ENCODE data around the gene CRACR2B. TPM values are rescaled to one million over a fixed set of nuclear protein-coding genes. Genes with fewer than 3 reads are reported as not detected.

CRACR2B gene
- total and polyA plus RNA-seq, 3 donors from 2014 or later = 4.9 to 7.4 (median 6.5) TPM

- WGBS, 2 donors = 86 to 88% methylated on average over 34 to 36 of the region's 37 CpGs
- H3K27ac ChIP-seq = no peak overlapping the region
- no peaks in the 10 kb centered on the region for H3K36me3 ChIP-seq (ENCODE audit: low read depth, missing control alignments)
- peaks cover 10% of the 10 kb centered on the region for H3K4me1 ChIP-seq
- no peak overlapping the region for H3K4me3 ChIP-seq
- TF ChIP-seq POLR2A (IDR thresholded peaks at IDR 0.05) = no peak
- no peak for TF ChIP-seq CTCF (IDR thresholded peaks at IDR 0.05)
- no peak for DNase-seq
- no peaks in the 10 kb centered on the region for H3K27me3 ChIP-seq
- H3K9me3 ChIP-seq = no peaks in the 10 kb centered on the region
- intact Hi-C loops (cut with DNase I; ENCODE audit: low total_unique reads) = no loop called here
Measured at GRCh38 chr11:858762-859339, 31.1 kb downstream of the CRACR2B start.

- peak; percentile 84 for DNase-seq
- TF ChIP-seq CTCF (IDR thresholded peaks at IDR 0.05) (no peak), POLR2A (IDR thresholded peaks at IDR 0.05) (no peak)
- peak overlapping the region in 1 of 2 donors; percentile 43 for H3K27ac ChIP-seq
- H3K9me3 ChIP-seq = no peaks in the 10 kb centered on the region
- no peaks in the 10 kb centered on the region for H3K27me3 ChIP-seq
- WGBS, 2 donors = 40 to 45% methylated on average over 8 to 23 of the region's 31 CpGs
- peaks cover 10% of the 10 kb centered on the region for H3K4me1 ChIP-seq
- no peaks in the 10 kb centered on the region for H3K36me3 ChIP-seq (ENCODE audit: low read depth, missing control alignments)
- no peak overlapping the region for H3K4me3 ChIP-seq
- intact Hi-C loops (cut with DNase I; ENCODE audit: low total_unique reads) = no loop called here
Measured at GRCh38 chr11:859394-860131, 31.8 kb downstream of the CRACR2B start.

GRCh38 chr11:860234-861104 is 32.8 kb downstream of the CRACR2B start:
- DNase-seq = no peak
- peak overlapping the region in 1 of 2 donors; percentile 43 for H3K27ac ChIP-seq
- H3K36me3 ChIP-seq (ENCODE audit: low read depth, missing control alignments) = no peaks in the 10 kb centered on the region
- no peak overlapping the region for H3K4me3 ChIP-seq
- H3K9me3 ChIP-seq = no peaks in the 10 kb centered on the region
- WGBS, 2 donors = 88 to 89% methylated on average over 13 to 20 of the region's 21 CpGs
- H3K4me1 ChIP-seq = peaks cover 10% of the 10 kb centered on the region
- intact Hi-C loops (cut with DNase I; ENCODE audit: low total_unique reads) = no loop called here
- no peak for TF ChIP-seq CTCF (IDR thresholded peaks at IDR 0.05)
- TF ChIP-seq POLR2A (IDR thresholded peaks at IDR 0.05) = no peak
- no peaks in the 10 kb centered on the region for H3K27me3 ChIP-seq

GRCh38 chr11:861105-861479 is 33.4 kb downstream of the CRACR2B start:
- H3K9me3 ChIP-seq = no peaks in the 10 kb centered on the region
- TF ChIP-seq CTCF (IDR thresholded peaks at IDR 0.05) (no peak), POLR2A (IDR thresholded peaks at IDR 0.05) (no peak)
- H3K27me3 ChIP-seq = no peaks in the 10 kb centered on the region
- H3K36me3 ChIP-seq (ENCODE audit: low read depth, missing control alignments) = no peaks in the 10 kb centered on the region
- intact Hi-C loops (cut with DNase I; ENCODE audit: low total_unique reads) = no loop called here
- DNase-seq = no peak
- peaks cover 10% of the 10 kb centered on the region for H3K4me1 ChIP-seq
- no peak overlapping the region for H3K4me3 ChIP-seq
- H3K27ac ChIP-seq = no peak overlapping the region
- 94 to 96% methylated on average over 12 to 14 of the region's 14 CpGs for WGBS, 2 donors
